Stimulated activated CD4-positive, alpha-beta T cell treated with anti-CD3 and anti-CD28 coated beads, Interleukin-1b, Interleukin-23, amount 100 ng/mL, for 1 hour (primary cell): ENCODE results near the gene OTOG.
A peak's percentile ranks its signal among the peaks of the same experiment; 100 is the strongest.

ENCODE experiments used
- DNase-seq, 2 donors: peaks; one replicate each; pipeline ENCODE4 v3.0.0-alpha.2; 2020; ENCODE audit warnings: low read depth in 2 of 2

The OTOG gene

GRCh38 chr11:17588166-17588565 lies 41.1 kb downstream of the OTOG start:
- DNase-seq, result no peak

GRCh38 chr11:17588721-17589120 lies 41.7 kb downstream of the OTOG start:
- DNase-seq, result no peak

DNA sequence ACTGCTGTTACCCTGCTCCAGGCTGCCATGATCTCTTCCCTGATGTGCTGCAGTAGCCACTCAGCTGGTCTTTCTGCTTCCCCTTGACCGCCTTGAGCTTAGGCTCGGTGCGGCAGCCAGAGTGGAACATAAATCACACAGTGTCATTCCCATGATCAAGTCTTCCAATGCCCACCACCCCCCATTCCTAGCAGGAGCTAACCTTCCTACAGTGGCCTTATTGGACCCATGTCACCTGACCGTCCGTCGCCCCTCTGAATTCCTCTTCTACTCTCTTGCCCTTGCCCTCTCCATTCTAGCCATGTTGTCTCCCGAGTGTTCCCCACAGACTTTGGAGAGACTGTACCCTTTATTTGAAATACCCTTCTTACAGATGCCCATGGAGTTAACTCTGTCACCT lies 43.4 kb downstream of the OTOG start:
- DNase-seq, result no peak

DNA sequence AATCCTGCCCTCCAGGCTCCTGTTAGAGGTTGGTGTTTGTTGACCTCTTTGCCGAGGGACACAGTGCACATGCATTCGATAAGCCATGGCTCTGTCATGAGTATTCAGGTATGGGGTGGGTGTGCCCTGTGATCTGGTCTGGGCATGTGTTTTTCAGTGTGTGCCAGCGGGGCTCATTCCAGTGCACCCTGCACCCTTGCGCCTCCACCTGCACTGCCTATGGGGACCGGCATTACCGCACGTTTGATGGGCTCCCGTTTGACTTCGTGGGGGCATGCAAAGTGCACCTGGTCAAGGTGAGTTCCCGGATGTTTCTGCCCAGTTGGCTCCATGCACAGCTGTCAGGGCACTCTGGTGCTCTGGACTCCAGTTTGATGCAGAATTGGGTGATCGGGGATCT lies 44.2 kb downstream of the OTOG start:
- no peak for DNase-seq

DNA sequence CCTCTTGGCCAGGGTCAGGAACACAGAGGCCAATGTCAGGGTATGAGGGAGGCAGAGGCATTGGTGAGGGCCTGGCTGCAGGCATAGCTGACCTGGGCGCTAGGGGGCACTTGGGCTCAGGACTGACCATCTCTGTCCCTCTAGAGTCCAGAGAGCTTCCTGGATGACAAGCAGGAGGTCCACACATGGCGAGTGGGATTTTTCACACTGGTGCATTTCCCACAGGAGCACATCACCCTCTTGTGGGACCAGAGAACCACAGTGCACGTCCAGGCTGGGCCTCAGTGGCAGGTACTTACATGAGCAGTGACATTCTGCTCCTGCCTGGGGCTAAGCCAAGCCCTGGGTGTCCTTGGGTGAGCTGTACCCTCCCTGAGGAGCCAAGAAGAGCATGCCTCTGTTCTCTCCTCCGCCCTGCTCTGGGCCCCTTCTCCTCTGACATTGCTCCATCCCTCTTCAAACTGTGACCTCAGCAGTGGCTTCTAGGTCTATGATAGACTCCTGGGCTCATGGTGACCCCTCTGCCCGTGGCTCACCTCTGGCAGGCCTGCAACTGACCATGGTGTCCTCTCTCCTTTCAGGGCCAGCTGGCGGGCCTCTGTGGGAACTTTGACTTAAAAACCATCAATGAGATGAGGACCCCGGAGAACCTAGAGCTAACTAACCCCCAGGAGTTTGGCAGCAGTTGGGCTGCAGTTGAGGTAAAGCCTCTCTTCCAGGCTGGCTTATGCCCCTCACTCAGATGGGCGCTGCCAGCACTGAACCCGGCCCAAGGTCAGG lies 46.6 kb downstream of the OTOG start:
- DNase-seq, result no peak

DNA sequence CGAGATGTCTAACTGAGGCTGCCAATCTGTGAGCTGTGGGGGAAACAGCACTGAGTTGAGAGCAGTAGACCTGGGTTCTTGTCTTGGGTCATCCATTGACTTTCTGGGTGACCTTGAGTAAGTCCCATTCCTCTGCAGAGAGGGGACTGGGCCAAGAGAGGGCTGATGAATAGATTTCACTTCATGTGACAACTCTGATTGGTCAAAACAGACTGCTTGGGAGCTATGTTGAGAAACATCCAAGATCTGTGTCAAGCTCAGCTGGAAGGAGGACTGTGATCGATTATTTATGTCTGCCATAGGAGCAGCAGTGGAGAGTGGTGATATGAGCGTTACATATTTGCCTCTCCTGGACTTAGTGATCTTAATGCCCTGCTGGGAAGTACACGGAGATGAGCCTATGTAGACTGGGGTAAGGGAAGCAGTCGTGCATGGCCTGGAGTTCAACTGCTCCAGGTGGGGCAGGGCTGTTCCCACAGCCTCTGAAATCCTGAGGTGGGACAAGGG lies 47.7 kb downstream of the OTOG start:
- DNase-seq, result no peak

GRCh38 chr11:17595526-17596309 lies 48.7 kb downstream of the OTOG start:
- no peak for DNase-seq

DNA sequence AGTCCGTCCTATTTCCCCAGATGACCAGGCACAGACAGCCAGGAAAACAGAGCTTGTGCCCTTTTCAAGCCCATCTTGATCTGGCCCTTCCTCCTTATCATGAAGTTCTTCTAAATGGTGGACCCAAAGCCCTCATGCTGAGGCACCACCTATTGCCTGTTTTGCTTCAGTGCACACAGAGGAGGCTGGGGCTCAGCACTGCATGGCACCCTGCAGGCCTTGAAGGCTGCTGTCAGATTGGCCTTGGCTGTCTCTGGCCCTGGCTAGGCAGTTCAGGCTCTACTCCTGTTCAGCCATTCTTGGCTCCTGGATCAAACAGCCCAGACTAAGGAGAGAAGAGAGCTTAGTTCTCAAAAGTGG lies 49.2 kb downstream of the OTOG start:
- no peak for DNase-seq

DNA sequence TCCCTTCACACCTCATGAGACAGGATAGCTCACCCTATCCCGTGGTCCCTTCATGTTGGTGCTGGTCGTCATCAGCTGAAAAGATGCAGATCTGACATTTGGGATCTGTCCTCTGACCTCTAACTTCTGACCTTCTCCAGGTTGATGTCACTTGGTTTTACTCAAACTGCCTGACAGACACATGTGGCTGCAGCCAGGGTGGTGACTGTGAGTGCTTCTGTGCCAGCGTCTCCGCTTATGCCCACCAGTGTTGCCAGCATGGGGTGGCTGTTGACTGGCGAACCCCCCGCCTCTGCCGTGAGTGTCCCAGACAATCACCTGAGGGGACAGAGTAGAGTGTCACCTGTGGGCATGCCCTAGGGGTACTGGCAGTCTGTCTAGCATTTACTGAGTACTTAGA lies 49.7 kb downstream of the OTOG start:
- DNase-seq, result no peak

GRCh38 chr11:17597770-17598169 lies 50.7 kb downstream of the OTOG start:
- DNase-seq, result no peak

- peak; percentile 16 to 59 for DNase-seq
These were observed 51.8 kb downstream of the OTOG start for GRCh38 chr11:17598700-17599459.

DNA sequence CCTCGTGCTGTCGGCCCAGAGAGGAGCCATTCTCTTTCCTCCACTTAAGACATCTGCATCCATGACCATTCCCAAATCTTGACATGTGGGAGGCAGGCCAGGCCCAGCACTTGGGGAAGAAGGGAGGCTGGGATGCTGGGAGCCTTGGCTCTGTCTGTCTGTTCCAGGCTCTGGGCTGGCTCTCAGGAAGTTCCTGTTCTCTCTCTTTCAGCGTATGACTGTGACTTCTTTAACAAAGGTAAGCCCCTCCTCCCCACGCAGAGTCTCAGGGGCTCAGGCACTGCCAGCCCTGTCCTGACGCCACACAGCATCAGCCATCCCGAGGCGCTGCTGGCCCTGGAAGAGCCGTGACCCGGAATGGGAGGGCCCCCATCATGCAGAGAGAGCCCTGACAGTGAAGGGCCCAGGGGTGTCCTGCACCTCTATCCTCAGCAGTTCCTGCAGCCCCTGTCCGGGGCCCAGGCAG lies 52.4 kb downstream of the OTOG start:
- no peak for DNase-seq

DNA sequence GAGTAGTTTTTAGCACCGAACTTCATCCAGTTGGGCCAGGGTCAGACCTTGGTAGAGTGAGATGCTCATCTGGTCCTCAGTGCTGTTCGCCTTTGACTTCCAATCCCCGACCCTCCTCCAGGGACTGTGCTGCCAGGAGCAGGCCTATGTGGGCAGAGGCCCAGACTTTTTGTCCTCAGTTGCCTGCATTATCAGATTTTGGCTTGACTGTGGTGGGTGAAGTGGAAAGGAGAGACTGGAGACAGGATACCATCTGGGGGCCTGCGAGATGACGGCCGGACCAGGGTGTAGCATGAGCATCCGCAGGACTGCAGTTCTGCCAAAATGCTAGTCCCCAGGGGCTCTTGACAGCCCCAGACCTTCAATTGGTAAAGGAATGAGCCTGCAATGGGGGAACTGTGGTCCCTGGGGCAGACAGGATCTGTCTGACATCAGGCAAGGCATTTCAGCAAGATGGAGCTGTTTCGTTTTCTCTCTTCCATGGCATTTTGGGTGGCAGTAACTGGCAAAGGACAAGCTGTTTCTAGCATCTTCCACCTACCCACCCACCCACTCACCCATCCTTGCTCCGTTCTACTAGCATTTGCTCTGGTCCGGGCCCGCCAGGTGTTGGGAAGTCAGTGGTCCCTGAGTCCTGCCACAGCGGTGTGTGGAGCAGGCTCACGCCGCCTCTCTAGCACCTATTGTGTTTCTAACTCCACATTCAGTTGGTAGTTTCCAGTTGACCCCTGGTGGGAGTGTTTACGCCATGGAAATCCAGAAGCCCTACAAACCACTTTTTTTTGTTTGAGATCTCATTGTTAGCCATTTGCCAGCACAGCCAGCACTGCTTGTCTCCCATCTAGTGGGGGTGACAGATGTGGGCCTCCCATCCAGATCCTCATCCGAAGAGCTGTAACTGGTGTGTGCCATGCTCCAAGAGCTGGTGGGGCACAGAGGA lies 53.5 kb downstream of the OTOG start:
- DNase-seq, result no peak

DNA sequence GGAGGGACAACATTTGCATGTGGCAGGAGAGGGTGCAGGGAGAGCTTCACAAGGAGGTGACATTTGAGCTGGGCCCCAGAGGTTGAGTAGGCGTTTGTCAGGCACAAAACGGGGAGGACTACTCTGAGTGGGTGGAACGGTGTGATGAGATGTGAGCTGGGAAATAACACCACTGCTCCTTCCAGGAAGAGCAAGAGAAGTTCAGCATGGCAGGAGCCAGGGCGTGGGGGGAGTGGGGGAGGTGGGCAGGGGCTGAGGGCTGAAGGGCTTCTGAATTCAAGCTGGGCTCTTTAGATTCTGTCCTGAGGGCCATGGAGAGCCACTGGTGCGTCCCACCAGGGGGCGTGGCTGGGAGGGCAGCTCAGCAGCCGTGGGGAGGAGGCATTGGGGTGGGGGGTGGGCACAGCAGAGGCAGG lies 54.2 kb downstream of the OTOG start:
- no peak for DNase-seq

DNA sequence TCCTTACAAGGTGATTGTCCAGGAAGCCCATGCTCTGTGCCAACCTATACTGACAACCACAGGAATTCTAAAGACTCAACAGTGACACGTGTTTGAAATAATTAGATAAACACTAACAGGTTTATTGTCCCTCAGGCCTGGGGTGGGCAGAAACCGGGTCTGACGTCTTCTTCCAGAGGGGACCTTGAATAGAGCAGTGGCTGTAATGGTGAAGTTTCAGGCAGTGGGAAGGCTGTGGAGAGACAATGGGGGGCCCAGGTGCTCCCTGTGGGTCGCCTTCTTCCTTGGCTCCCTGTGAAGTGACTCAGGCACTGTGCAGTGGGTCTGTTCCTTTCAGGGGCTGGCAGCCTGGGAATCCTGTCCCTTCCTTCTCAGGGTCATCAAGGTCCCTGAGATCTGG lies 54.6 kb downstream of the OTOG start:
- no peak for DNase-seq

- DNase-seq, result no peak
These were observed 55.3 kb downstream of the OTOG start for GRCh38 chr11:17602105-17603001.

DNA sequence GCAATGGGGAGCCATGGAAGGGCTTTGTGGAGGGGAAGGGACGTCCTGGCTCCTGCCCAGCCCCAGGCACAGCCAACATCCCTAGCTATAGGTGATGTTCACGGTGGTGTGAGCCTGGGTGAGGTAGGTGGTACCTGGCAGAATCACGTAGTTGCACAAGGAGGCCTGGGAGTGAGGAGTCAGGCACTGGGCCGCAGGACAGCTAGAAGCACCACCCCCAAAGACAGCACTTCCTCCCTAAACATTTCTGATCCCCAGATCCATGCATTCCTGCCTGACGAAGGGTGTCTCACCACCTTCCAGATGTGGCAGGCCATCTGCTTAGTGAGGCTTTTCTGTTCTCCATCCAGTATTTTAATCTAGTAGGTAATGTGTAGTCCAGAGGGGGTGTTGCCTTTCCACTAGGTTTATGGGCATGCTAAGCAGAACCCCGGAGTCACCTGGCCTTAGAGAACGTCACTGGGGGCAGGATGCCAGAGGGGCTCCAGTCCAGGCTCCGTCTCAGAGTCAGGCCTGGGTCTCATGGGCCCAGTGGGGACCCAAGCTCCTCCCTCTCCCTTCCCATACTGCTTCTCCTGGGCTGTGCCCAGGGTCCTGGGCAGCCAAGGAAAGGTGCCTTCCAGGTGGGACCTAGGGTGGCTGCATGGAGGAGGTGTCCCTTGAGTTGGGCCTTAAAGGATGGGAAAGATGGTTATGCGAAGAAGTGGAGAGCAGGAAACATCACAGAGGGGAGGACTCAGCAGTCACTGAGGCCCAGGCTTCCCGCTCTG lies 56.2 kb downstream of the OTOG start:
- DNase-seq, result no peak

- DNase-seq, result no peak
These were observed 57.3 kb downstream of the OTOG start for GRCh38 chr11:17604201-17604914.

DNA sequence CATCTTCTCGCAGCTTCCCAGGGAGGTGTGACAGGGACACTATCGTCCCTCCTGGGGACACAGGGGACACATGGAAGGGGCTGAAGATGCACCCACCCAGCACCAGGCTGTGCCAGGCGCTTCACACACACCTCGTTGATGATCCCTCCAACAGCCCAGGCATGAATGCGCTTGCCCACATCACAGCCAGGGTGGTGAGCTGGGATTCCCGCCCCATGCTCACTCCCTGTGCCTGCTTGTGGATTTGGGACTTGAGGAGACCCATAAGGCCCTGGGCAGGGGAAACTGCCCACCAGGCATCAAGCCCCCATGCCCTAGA lies 57.8 kb downstream of the OTOG start:
- DNase-seq, result no peak
